Measurements from ENCODE around the gene STAG1. TPM values are rescaled to one million over a fixed set of nuclear protein-coding genes. Genes with fewer than 3 reads are reported as not detected.
"Not testable (repeated sequence)": the region's sequence is repeated elsewhere in the genome, so short reads cannot be mapped to it uniquely, and the experiment has no call there.

STAG1 gene
- total RNA-seq (10 to 100 TPM; 17.1 to 39.8 (median 28.1) TPM), polyA plus RNA-seq (10 to 100 TPM in 2 of 3 donors, 1 to 10 TPM in 1; 7.5 to 15.8 (median 11.0) TPM)
- long read RNA-seq, donor 1, partial matches to known transcripts, result 0 of 1 reads
- long read RNA-seq, donor 1, other reads (novel, unspliced or antisense), result 0 of 1 reads
- long read RNA-seq, donor 2, result 0 reads
- long read RNA-seq, donor 3, result 0 reads
- long read RNA-seq, donor 4, partial matches to known transcripts, result 11 of 14 reads
- long read RNA-seq, donor 4, other reads (novel, unspliced or antisense), result 3 of 14 reads
- long read RNA-seq, donor 5, full-length matches to known transcripts, result 9 of 21 reads
- long read RNA-seq, donor 5, partial matches to known transcripts, result 7 of 21 reads
- long read RNA-seq, donor 5, other reads (novel, unspliced or antisense), result 5 of 21 reads
- long read RNA-seq, donor 6, partial matches to known transcripts, result 6 of 6 reads
- long read RNA-seq, donor 6, other reads (novel, unspliced or antisense), result 0 of 6 reads
- long read RNA-seq, donor 7, result 0 reads
- long read RNA-seq, donor 8, full-length matches to known transcripts, result 1 of 1 reads
- long read RNA-seq, donor 8, partial matches to known transcripts, result 0 of 1 reads
- long read RNA-seq, donor 8, other reads (novel, unspliced or antisense), result 0 of 1 reads
- long read RNA-seq, donor 9, partial matches to known transcripts, result 0 of 1 reads
- long read RNA-seq, donor 9, other reads (novel, unspliced or antisense), result 0 of 1 reads
- long read RNA-seq, donor 10, result 0 reads

DNA sequence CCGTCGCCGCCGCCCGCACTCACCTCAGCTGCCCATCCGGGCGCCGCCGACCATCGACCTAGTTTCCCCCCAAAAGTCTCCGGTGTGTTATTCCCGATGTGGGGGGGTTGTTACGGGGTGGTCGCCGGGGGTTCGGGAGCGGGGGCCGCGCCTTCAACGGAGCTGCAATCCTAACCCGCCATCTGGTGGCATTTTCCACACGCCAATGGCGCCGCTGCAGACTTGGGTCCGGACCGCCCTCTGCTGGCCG is at the start of gene STAG1:
STAG1 (minus strand) TSS at position 207 of the 250 bp plus-strand sequence. CDS start 121,480 bp downstream, outside the sequence.
- no peak for DNase-seq
- H3K4me1 ChIP-seq (replicated peaks in 1 of 2), result peaks cover 7 to 29% of the 10 kb centered on the region in 2 donors

DNA sequence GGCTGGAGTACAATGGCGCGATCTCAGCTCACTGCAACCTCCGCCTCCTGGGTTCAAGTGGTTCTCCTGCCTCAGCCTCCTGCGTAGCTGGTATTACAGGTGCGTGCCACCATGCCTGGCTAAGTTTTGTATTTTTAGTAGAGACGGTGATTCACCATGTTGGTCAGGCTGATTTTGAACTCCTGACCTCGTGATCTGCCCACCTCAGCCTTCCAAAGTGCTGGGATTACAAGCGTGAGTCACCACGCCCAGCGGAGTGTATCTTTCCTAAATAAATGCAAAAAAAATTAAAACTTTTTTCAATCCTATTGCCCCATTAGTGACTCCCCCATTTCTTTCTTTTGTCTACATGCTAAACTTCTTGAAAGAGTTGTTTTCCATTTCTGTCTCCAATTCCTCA is 49.0 kb upstream of the STAG1 start:
- H3K4me3 ChIP-seq; H3K27me3 ChIP-seq; DNase-seq; H3K27ac ChIP-seq; H3K4me1 ChIP-seq (replicated peaks in 1 of 2); H3K9me3 ChIP-seq (replicated peaks in 1 of 3); intact Hi-C loops (cut with DNase I); H3K36me3 ChIP-seq (replicated peaks in 1 of 2): not testable (repeated sequence)
- 93 to 97% (median 95%) methylated on average over 10 of the region's 10 CpGs for WGBS, 4 donors

More for the DNA sequence above, at the start of gene STAG1:
- Histone ChIP-seq H3K27ac (peak within 1 kb of the TSS; percentile 94 to 100 (median 100)), H3K27me3 (no peaks in the 10 kb centered on the region), H3K9me3 (replicated peaks in 1 of 3) (no peaks in the 10 kb centered on the region), H3K4me3 (peak within 1 kb of the TSS; percentile 62 to 93 (median 82)), H3K36me3 (replicated peaks in 1 of 2) (no peaks in the 10 kb centered on the region)
- WGBS, 4 donors, result 0 to 1% (median 1%) methylated on average over 22 to 27 of the region's 27 CpGs; no CpG with 5 or more reads in 1 of the 4 donors
- intact Hi-C loops (cut with DNase I), result loop anchor here (5.0 to 10.0 kb wide), 4 partner anchors 205 to 360 kb away; no protein-coding TSS in a partner anchor
- no peak for TF ChIP-seq POLR2A (IDR thresholded peaks at IDR 0.05)
- TF ChIP-seq, protein P1, sequence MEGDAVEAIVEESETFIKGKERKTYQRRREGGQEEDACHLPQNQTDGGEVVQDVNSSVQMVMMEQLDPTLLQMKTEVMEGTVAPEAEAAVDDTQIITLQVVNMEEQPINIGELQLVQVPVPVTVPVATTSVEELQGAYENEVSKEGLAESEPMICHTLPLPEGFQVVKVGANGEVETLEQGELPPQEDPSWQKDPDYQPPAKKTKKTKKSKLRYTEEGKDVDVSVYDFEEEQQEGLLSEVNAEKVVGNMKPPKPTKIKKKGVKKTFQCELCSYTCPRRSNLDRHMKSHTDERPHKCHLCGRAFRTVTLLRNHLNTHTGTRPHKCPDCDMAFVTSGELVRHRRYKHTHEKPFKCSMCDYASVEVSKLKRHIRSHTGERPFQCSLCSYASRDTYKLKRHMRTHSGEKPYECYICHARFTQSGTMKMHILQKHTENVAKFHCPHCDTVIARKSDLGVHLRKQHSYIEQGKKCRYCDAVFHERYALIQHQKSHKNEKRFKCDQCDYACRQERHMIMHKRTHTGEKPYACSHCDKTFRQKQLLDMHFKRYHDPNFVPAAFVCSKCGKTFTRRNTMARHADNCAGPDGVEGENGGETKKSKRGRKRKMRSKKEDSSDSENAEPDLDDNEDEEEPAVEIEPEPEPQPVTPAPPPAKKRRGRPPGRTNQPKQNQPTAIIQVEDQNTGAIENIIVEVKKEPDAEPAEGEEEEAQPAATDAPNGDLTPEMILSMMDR (IDR thresholded peaks at IDR 0.05), result peak; percentile 90 to 100 (median 99)

DNA sequence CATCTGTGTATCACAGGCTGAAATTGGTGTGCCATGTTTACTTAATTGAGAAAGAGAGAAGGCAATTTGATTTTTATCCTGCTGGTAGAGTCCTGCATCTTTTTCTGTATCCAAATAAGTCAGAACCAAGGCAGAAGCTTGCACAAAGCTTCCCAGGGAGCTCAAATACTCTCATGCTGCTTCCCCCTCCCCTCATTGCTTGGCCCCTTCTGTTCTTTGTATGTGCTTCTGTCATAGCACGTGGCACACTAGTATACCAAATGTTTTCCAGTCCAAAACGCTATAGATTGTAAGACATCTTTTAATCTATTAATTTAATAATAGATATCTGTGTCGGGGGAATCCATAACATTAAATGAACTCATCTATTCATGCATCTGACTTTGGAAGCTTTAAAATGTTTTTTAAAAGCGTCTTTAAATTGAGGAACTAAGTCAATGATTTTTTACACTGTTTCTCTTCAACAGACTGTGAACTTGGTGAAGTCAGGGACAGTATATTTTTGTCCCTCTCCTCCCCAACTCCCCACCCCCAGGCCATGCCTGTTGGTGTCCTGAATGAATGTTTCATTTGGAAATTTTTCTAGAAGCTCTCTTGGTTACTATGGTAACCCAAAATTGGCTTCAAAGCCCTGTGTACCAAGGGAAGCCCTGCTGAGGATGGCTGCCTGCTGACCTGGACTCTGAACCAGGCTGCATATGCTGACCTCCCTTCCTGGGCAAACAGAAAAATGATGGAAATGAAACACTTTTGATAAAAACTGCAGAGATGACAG is 40.6 kb upstream of the STAG1 start:
- Histone ChIP-seq H3K4me3 (no peak overlapping the region), H3K36me3 (replicated peaks in 1 of 2) (no peaks in the 10 kb centered on the region), H3K27me3 (no peaks in the 10 kb centered on the region), H3K9me3 (replicated peaks in 1 of 3) (no peaks in the 10 kb centered on the region), H3K4me1 (replicated peaks in 1 of 2) (no peaks in the 10 kb centered on the region), H3K27ac (no peak overlapping the region)
- TF ChIP-seq, protein P1 (IDR thresholded peaks at IDR 0.05), result no peak
- TF ChIP-seq POLR2A (IDR thresholded peaks at IDR 0.05), result no peak
- no peak for DNase-seq
- intact Hi-C loops (cut with DNase I), result no loop called here
- WGBS, 4 donors, result 49 to 61% (median 54%) methylated on average over 4 of the region's 4 CpGs

DNA sequence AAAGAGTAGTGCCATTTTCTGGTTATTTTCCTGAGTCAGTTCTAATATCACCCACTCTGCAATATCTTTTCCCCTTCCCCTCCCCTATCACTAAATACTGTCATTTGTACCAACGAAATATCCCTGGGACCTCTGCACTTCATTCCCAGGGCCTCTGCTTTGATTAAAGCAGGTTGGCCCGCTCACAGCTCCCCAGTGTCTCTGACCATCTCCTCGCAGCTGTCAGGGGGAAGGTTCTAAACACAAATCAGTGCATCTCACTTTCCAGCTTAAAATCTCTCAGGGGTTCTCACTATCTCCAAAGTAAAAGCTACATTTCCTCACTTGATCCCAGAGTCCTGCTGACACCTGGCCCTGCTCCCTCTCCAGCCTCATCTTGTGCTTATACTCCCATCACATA is 38.6 kb upstream of the STAG1 start:
- Histone ChIP-seq H3K4me1 (replicated peaks in 1 of 2) (peaks cover 7 to 13% of the 10 kb centered on the region in 2 donors), H3K27ac (no peak overlapping the region), H3K27me3 (no peaks in the 10 kb centered on the region), H3K4me3 (no peak overlapping the region), H3K36me3 (replicated peaks in 1 of 2) (no peaks in the 10 kb centered on the region), H3K9me3 (replicated peaks in 1 of 3) (no peaks in the 10 kb centered on the region)
- WGBS, 4 donors, result 84 to 95% (median 86%) methylated on average over 3 of the region's 3 CpGs
- intact Hi-C loops (cut with DNase I), result no loop called here
- TF ChIP-seq, protein P1 (IDR thresholded peaks at IDR 0.05), result no peak
- no peak for TF ChIP-seq POLR2A (IDR thresholded peaks at IDR 0.05)
- DNase-seq, result no peak
